HG02763 (cell line): ENCODE measurements around the gene MYO1E.
"Not testable (repeated sequence)": the region's sequence is repeated elsewhere in the genome, so short reads cannot be mapped to it uniquely, and the experiment has no call there.

Experiments
- ATAC-seq: cut with Tn5 transposase; IDR thresholded peaks from one replicate; pipeline ENCODE4 v1.9.1; 2021; ENCODE audit warnings: mild to moderate bottlenecking, moderate library complexity; ENCODE audit not compliant: unreplicated experiment

Gene MYO1E

GRCh38 chr15:59172289-59172901, 200.3 kb downstream of the MYO1E start:
- ATAC-seq = no peak

- no peak for ATAC-seq
Measured at GRCh38 chr15:59171067-59171397, 201.6 kb downstream of the MYO1E start.

- no peak for ATAC-seq
Measured at GRCh38 chr15:59170295-59171066, 202.2 kb downstream of the MYO1E start.

- ATAC-seq = no peak
Measured at GRCh38 chr15:59169251-59169708, 203.4 kb downstream of the MYO1E start.

- no peak for ATAC-seq
Measured at GRCh38 chr15:59168536-59168935, 204.1 kb downstream of the MYO1E start.

- no peak for ATAC-seq
Measured at GRCh38 chr15:59166601-59167265, 205.9 kb downstream of the MYO1E start.

GRCh38 chr15:59166166-59166565, 206.5 kb downstream of the MYO1E start:
- no peak for ATAC-seq

- no peak for ATAC-seq
Measured at GRCh38 chr15:59165726-59166125, 206.9 kb downstream of the MYO1E start.

- ATAC-seq = not testable (repeated sequence)
Measured at GRCh38 chr15:59162080-59162479, 210.6 kb downstream of the MYO1E start.

- ATAC-seq = no peak
Measured at GRCh38 chr15:59160880-59161593, 211.6 kb downstream of the MYO1E start.

- no peak for ATAC-seq
Measured at GRCh38 chr15:59159210-59159609, 213.5 kb downstream of the MYO1E start.

- ATAC-seq = no peak
Measured at GRCh38 chr15:59158701-59159034, 214.0 kb downstream of the MYO1E start.

- ATAC-seq = no peak
Measured at GRCh38 chr15:59157840-59158700, 214.6 kb downstream of the MYO1E start.

- no peak for ATAC-seq
Measured at GRCh38 chr15:59157396-59157795, 215.3 kb downstream of the MYO1E start.

- ATAC-seq = no peak
Measured at GRCh38 chr15:59155431-59155830, 217.2 kb downstream of the MYO1E start.

GRCh38 chr15:59154243-59154642, 218.4 kb downstream of the MYO1E start:
- ATAC-seq = no peak

- ATAC-seq = no peak
Measured at GRCh38 chr15:59153466-59153865, 219.2 kb downstream of the MYO1E start.

- ATAC-seq = no peak
Measured at GRCh38 chr15:59152694-59153450, 219.8 kb downstream of the MYO1E start.

- no peak for ATAC-seq
Measured at GRCh38 chr15:59150185-59150584, 222.5 kb downstream of the MYO1E start.
